Liver (tissue), 9 donors: ENCODE measurements around the gene SPHK2. TPM values are rescaled to one million over a fixed set of nuclear protein-coding genes. Genes with fewer than 3 reads are reported as not detected.

ENCODE experiments used
- DNase-seq: peaks from one replicate; pipeline ENCODE4 v3.0.0-alpha.2; 2017; ENCODE audit warnings: low spot score
- H3K27ac ChIP-seq, 2 donors: one replicate each; pipeline ENCODE4 v1.7.0; 2013; ENCODE audit warnings: inconsistent platforms in 2 of 2, low read length in 2 of 2, control low read depth in 1 of 2, low read depth in 1 of 2, mild to moderate bottlenecking in 1 of 2
- H3K27me3 ChIP-seq, 4 donors: one replicate each; pipeline versions ENCODE4 v1.6.1 to v1.7.0; 2013; ENCODE audit warnings: low read length in 3 of 4, inconsistent platforms in 1 of 4, mild to moderate bottlenecking in 1 of 4, moderate library complexity in 1 of 4; ENCODE audit not compliant: control insufficient read depth in 4 of 4, insufficient read depth in 4 of 4
- H3K36me3 ChIP-seq, 4 donors: one replicate each; pipeline versions ENCODE4 v1.6.1 to v1.7.0; 2013; ENCODE audit warnings: low read length in 3 of 4, mild to moderate bottlenecking in 3 of 4, low read depth in 1 of 4, moderate library complexity in 1 of 4; ENCODE audit not compliant: control insufficient read depth in 4 of 4, insufficient read depth in 3 of 4
- H3K4me1 ChIP-seq, 4 donors: one replicate each; pipeline versions ENCODE4 v1.6.1 to v1.7.0; 2013; ENCODE audit warnings: low read length in 3 of 4, mild to moderate bottlenecking in 3 of 4, moderate library complexity in 1 of 4; ENCODE audit not compliant: control insufficient read depth in 4 of 4, insufficient read depth in 4 of 4
- H3K4me3 ChIP-seq, 3 donors: one replicate each; pipeline versions ENCODE4 v1.6.1 to v1.7.0; 2013; ENCODE audit warnings: low read length in 3 of 3, control low read depth in 1 of 3, low read depth in 1 of 3, mild to moderate bottlenecking in 1 of 3
- H3K9ac ChIP-seq, 2 donors: one replicate each; pipeline ENCODE4 v1.7.0; 2013; ENCODE audit warnings: low read length in 2 of 2, mild to moderate bottlenecking in 2 of 2, moderate library complexity in 2 of 2, control low read depth in 1 of 2, low read depth in 1 of 2
- H3K9me3 ChIP-seq, 4 donors: one replicate each; pipeline versions ENCODE4 v1.6.1 to v1.7.0; 2013; ENCODE audit warnings: low read length in 3 of 4; ENCODE audit not compliant: control insufficient read depth in 4 of 4
- ATF3 ChIP-seq: IDR thresholded peaks from 2 replicates; pipeline ENCODE4 v1.6.1; 2016; ENCODE audit warnings: antibody characterized with exemption
- EGR1 ChIP-seq, 2 donors: IDR thresholded peaks; 2 replicates each; pipeline ENCODE4 v1.6.1; 2016 to 2018; ENCODE audit warnings: antibody characterized with exemption in 2 of 2, low read depth in 2 of 2
- FOXA1 ChIP-seq: IDR thresholded peaks from 2 replicates; pipeline ENCODE4 v1.6.1; 2016; ENCODE audit warnings: antibody characterized with exemption
- FOXA2 ChIP-seq: IDR thresholded peaks from 2 replicates; pipeline ENCODE4 v1.6.1; 2016; ENCODE audit warnings: antibody characterized with exemption
- GABPA ChIP-seq, 2 donors: IDR thresholded peaks in 1 of 2; conservative IDR thresholded peaks in 1 of 2; 2 replicates each; pipeline ENCODE4 v1.6.1; 2016; ENCODE audit warnings: antibody characterized with exemption in 2 of 2, mild to moderate bottlenecking in 1 of 2, moderate library complexity in 1 of 2
- HNF4A ChIP-seq, 2 donors: conservative IDR thresholded peaks; 2 replicates each; pipeline ENCODE4 v1.6.1; 2016; ENCODE audit warnings: antibody characterized with exemption in 2 of 2, mild to moderate bottlenecking in 2 of 2
- HNF4G ChIP-seq: IDR thresholded peaks from 2 replicates; pipeline ENCODE4 v1.6.1; 2016; ENCODE audit warnings: antibody characterized with exemption
- JUND ChIP-seq, 2 donors: IDR thresholded peaks; 2 replicates each; pipeline ENCODE4 v1.6.1; 2016; ENCODE audit warnings: antibody characterized with exemption in 2 of 2
- NR2F2 ChIP-seq: IDR thresholded peaks from 2 replicates; pipeline ENCODE4 v1.6.1; 2016; ENCODE audit warnings: antibody characterized with exemption
- RAD21 ChIP-seq, 2 donors: IDR thresholded peaks; 2 replicates each; pipeline ENCODE4 v1.6.1; 2016; ENCODE audit warnings: antibody characterized with exemption in 2 of 2, mild to moderate bottlenecking in 2 of 2
- RXRA ChIP-seq, 2 donors: IDR thresholded peaks; 2 replicates each; pipeline ENCODE4 v1.6.1; 2017 to 2018; ENCODE audit warnings: antibody characterized with exemption in 2 of 2, mild to moderate bottlenecking in 1 of 2
- SP1 ChIP-seq: IDR thresholded peaks from 2 replicates; pipeline ENCODE4 v1.6.1; 2018; ENCODE audit warnings: antibody characterized with exemption, mild to moderate bottlenecking
- TAF1 ChIP-seq: conservative IDR thresholded peaks from 2 replicates; pipeline ENCODE4 v1.6.1; 2016; ENCODE audit warnings: antibody characterized with exemption, mild to moderate bottlenecking
- YY1 ChIP-seq: IDR thresholded peaks from 2 replicates; pipeline ENCODE4 v1.6.1; 2016; ENCODE audit warnings: antibody characterized with exemption, mild to moderate bottlenecking
- WGBS: extraction: QIAGEN DNeasy Blood & Tissue Kit; methylation state at CpG from one replicate; pipeline ENCODE4 v1.1.7; 2013; 5-methylcytosine and 5-hydroxymethylcytosine counted together
- polyA plus RNA-seq, 2 donors: library from polyadenylated mRNA; stranded (reverse) in 1 of 2; unstranded in 1 of 2; fragments of 200-250 nt in 1 of 2; fragments of >200 nt in 1 of 2; fragmentation: Nextera tagmentation in 1 of 2; extraction: Ambion mirVana in 1 of 2; gene quantifications; one replicate each; pipeline versions ENCODE4 v1.2.1 to v1.2.3, GENCODE V29; 2013 to 2015
- total RNA-seq, 2 donors: library from RNA; depleted of rRNA; stranded (reverse); fragments of >200 nt; gene quantifications; one replicate each; pipeline ENCODE4 v1.2.3, GENCODE V29; 2014
- TF ChIP-seq, protein P1 (sequence below): IDR thresholded peaks from 2 replicates; pipeline ENCODE4 v1.6.1; 2016; ENCODE audit warnings: antibody characterized with exemption
- TF ChIP-seq, protein P2 (sequence below): fragments of 150-350 bp; IDR thresholded peaks from 2 replicates; pipeline ENCODE4 v1.5.1; 2017; ENCODE audit warnings: improper control_type of control experiment, low read depth, low read length; ENCODE audit not compliant: missing input control
- TF ChIP-seq, protein P3 (sequence below): IDR thresholded peaks from 2 replicates; pipeline ENCODE4 v1.6.1; 2016; ENCODE audit warnings: antibody characterized with exemption
- TF ChIP-seq, protein P4 (sequence below): IDR thresholded peaks from 2 replicates; pipeline ENCODE4 v1.6.1; 2016; ENCODE audit warnings: antibody characterized with exemption, mild to moderate bottlenecking
- donor health status: healthy.
- donor health status: healthy.
- donor health status: healthy.
- donor health status: healthy.
- donor health status: healthy.

The SPHK2 gene
- total and polyA plus RNA-seq, 4 donors: 9.6 to 17.3 (median 12.3) TPM

DNA sequence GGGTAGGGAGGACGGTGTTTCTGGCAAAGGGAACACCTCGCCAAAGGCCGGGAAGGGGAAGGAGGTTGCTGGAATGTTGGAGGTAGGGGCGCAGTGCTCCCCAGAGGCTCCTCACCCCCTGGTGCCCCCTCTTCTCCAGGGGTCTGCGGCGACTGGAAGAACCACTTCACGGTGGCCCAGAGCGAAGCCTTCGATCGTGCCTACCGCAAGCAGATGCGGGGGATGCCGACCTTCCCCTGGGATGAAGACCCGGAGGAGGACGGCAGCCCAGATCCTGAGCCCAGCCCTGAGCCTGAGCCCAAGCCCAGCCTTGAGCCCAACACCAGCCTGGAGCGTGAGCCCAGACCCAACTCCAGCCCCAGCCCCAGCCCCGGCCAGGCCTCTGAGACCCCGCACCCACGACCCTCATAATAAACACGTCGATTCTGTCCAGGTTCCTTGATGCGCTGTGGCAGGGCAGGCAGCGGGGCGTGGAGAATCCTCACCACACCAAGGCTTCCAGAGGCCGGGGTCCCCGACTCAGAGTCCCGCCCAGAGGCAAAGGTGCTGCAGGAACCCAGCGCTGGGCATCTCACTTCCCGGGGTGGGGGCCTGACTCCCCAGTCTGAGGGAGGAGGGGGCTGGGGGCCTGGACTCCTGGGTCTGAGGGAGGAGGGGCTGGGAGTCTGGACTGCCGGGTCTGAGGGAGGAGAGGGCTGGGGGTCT lies 20.2 kb upstream of the SPHK2 start:
- Histone ChIP-seq H3K27me3 (no peaks in the 10 kb centered on the region), H3K4me3 (no peak overlapping the region), H3K27ac (no peak overlapping the region), H3K4me1 (no peaks in the 10 kb centered on the region), H3K9ac (no peak overlapping the region), H3K9me3 (no peaks in the 10 kb centered on the region), H3K36me3 (no peaks in the 10 kb centered on the region)
- WGBS: 76% methylated on average over 30 of the region's 30 CpGs
- no peak for DNase-seq
- TF ChIP-seq HNF4G (no peak), ATF3 (no peak), RAD21 (IDR thresholded peaks at IDR 0.05) (no peak), EGR1 (IDR thresholded peaks at IDR 0.05; ENCODE audit: low read depth in 2 of 2) (no peak), NR2F2 (no peak), FOXA1 (no peak), TAF1 (no peak), JUND (IDR thresholded peaks at IDR 0.05) (no peak), SP1 (no peak), GABPA (IDR thresholded peaks at IDR 0.05 in 1 of 2, conservative IDR thresholded peaks at IDR 0.05 in 1 of 2) (no peak)
- TF ChIP-seq, protein P1, sequence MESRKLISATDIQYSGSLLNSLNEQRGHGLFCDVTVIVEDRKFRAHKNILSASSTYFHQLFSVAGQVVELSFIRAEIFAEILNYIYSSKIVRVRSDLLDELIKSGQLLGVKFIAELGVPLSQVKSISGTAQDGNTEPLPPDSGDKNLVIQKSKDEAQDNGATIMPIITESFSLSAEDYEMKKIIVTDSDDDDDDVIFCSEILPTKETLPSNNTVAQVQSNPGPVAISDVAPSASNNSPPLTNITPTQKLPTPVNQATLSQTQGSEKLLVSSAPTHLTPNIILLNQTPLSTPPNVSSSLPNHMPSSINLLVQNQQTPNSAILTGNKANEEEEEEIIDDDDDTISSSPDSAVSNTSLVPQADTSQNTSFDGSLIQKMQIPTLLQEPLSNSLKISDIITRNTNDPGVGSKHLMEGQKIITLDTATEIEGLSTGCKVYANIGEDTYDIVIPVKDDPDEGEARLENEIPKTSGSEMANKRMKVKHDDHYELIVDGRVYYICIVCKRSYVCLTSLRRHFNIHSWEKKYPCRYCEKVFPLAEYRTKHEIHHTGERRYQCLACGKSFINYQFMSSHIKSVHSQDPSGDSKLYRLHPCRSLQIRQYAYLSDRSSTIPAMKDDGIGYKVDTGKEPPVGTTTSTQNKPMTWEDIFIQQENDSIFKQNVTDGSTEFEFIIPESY: no peak

- no peak overlapping the region for H3K27ac ChIP-seq
- TF ChIP-seq SP1 (no peak), RXRA (IDR thresholded peaks at IDR 0.05) (no peak), NR2F2 (no peak), JUND (IDR thresholded peaks at IDR 0.05) (no peak), YY1 (no peak), FOXA1 (no peak), HNF4A (conservative IDR thresholded peaks at IDR 0.05) (no peak), EGR1 (IDR thresholded peaks at IDR 0.05; ENCODE audit: low read depth in 2 of 2) (no peak), ATF3 (no peak), RAD21 (IDR thresholded peaks at IDR 0.05) (no peak), TAF1 (no peak), HNF4G (no peak), FOXA2 (no peak)
- TF ChIP-seq, protein P1: no peak
- TF ChIP-seq, protein P2, sequence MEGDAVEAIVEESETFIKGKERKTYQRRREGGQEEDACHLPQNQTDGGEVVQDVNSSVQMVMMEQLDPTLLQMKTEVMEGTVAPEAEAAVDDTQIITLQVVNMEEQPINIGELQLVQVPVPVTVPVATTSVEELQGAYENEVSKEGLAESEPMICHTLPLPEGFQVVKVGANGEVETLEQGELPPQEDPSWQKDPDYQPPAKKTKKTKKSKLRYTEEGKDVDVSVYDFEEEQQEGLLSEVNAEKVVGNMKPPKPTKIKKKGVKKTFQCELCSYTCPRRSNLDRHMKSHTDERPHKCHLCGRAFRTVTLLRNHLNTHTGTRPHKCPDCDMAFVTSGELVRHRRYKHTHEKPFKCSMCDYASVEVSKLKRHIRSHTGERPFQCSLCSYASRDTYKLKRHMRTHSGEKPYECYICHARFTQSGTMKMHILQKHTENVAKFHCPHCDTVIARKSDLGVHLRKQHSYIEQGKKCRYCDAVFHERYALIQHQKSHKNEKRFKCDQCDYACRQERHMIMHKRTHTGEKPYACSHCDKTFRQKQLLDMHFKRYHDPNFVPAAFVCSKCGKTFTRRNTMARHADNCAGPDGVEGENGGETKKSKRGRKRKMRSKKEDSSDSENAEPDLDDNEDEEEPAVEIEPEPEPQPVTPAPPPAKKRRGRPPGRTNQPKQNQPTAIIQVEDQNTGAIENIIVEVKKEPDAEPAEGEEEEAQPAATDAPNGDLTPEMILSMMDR: no peak
- TF ChIP-seq, protein P3, sequence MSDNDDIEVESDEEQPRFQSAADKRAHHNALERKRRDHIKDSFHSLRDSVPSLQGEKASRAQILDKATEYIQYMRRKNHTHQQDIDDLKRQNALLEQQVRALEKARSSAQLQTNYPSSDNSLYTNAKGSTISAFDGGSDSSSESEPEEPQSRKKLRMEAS: no peak
- TF ChIP-seq, protein P4, sequence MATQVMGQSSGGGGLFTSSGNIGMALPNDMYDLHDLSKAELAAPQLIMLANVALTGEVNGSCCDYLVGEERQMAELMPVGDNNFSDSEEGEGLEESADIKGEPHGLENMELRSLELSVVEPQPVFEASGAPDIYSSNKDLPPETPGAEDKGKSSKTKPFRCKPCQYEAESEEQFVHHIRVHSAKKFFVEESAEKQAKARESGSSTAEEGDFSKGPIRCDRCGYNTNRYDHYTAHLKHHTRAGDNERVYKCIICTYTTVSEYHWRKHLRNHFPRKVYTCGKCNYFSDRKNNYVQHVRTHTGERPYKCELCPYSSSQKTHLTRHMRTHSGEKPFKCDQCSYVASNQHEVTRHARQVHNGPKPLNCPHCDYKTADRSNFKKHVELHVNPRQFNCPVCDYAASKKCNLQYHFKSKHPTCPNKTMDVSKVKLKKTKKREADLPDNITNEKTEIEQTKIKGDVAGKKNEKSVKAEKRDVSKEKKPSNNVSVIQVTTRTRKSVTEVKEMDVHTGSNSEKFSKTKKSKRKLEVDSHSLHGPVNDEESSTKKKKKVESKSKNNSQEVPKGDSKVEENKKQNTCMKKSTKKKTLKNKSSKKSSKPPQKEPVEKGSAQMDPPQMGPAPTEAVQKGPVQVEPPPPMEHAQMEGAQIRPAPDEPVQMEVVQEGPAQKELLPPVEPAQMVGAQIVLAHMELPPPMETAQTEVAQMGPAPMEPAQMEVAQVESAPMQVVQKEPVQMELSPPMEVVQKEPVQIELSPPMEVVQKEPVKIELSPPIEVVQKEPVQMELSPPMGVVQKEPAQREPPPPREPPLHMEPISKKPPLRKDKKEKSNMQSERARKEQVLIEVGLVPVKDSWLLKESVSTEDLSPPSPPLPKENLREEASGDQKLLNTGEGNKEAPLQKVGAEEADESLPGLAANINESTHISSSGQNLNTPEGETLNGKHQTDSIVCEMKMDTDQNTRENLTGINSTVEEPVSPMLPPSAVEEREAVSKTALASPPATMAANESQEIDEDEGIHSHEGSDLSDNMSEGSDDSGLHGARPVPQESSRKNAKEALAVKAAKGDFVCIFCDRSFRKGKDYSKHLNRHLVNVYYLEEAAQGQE: no peak
- DNase-seq: no peak
- WGBS: 86% methylated on average over 21 of the region's 21 CpGs
- H3K4me1 ChIP-seq: no peaks in the 10 kb centered on the region
- H3K27me3 ChIP-seq: no peaks in the 10 kb centered on the region
- H3K36me3 ChIP-seq: no peaks in the 10 kb centered on the region
- no peaks in the 10 kb centered on the region for H3K9me3 ChIP-seq
- H3K4me3 ChIP-seq: no peak overlapping the region
- no peak overlapping the region for H3K9ac ChIP-seq
Observed at GRCh38 chr19:48600679-48601417, 18.5 kb upstream of the SPHK2 start.
